ENCODE results near the gene CCNYL1.
"Not testable (repeated sequence)": the region's sequence is repeated elsewhere in the genome, so short reads cannot be mapped to it uniquely, and the experiment has no call there.

CCNYL1 gene

DNA sequence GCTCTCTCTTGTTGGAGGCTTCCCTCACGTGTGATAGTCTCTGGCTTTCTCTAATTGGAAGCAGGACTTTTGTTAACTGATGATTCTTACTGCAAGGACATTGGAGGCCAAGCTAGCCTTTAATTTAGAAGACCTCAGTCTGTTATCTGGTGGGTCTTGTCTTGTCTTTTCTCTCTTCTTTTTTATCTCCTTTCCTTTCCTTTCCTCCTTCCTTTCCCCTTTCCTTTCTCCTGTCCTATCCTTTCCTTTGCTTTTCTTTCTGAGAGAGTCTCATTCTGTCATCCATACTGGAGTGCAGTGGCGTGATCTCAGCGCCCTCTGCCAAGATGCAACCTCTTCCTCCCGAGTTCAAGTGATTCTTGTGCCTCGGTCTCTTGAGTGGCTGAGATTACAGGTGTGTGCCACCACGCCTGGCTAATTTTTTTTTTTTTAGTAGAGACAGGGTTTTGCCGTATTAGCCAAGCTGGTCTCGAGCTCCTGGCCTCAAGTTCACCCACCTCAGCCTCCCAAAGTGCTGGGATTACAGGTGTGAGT lies 18.1 kb downstream of the CCNYL1 start:
- in situ Hi-C loops (cut with HindIII; ENCODE audit: low pct_unique_long_range_greater_than_20kb, low sequenced_read_pairs) = no loop called here
- no peak for DNase-seq (ENCODE audit: low read depth in 1 of 2, low spot score in 1 of 2)
- no peak for TF ChIP-seq JUND (IDR thresholded peaks at IDR 0.05; ENCODE audit: low read depth)

DNA sequence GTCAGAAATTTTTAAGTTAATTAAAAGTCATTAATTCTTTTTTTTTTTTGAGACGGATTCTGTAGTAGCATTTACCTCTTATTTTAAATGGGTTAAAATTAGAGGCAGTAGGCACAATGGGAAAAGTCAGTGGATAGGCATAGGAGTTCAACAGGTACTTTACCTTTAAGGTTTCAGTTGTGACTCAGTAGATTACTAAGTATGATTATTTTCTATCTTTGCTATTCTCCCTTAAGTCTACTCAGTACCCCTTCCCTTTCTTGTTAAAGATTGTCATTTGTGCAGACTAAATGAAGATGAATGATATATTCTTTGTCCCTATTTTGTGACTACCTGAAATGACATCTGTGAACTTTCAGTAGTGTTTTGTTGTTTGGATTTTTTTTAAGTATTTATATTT lies 19.7 kb downstream of the CCNYL1 start:
- in situ Hi-C loops (cut with HindIII; ENCODE audit: low pct_unique_long_range_greater_than_20kb, low sequenced_read_pairs) = no loop called here
- DNase-seq (ENCODE audit: low read depth in 1 of 2, low spot score in 1 of 2) = no peak
- TF ChIP-seq JUND (IDR thresholded peaks at IDR 0.05; ENCODE audit: low read depth) = no peak

DNA sequence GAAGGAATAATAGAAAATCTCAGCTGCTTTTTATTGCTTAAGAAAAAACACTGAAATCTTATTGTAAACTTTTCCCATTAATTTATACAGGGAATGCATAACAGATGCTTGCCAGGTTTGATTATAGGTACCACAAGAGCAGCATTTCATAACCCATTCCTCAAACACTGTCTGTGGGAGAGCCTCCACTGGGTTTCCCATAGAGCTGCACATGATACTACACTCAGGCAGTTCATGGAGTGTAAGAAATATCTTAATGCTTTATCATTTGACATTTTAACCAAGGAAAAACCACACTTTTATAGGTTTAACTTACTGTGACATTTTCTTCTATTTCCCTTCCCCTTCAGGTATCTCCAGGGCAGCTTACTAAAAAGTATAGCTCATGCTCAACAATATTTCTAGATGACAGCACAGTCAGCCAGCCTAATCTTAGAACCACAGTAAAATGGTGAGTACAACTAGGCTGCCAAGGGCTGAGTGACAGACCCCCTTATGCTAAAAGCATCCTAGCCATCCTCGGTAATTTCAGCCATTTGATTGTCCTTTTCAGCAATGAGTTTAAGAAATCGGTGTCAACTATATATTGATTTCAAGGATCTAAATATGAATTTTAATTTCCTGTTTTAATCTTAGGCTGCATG lies 22.3 kb downstream of the CCNYL1 start:
- in situ Hi-C loops (cut with HindIII; ENCODE audit: low pct_unique_long_range_greater_than_20kb, low sequenced_read_pairs) = no loop called here
- no peak for TF ChIP-seq JUND (IDR thresholded peaks at IDR 0.05; ENCODE audit: low read depth)
- DNase-seq (ENCODE audit: low read depth in 1 of 2, low spot score in 1 of 2) = no peak

- no peak for TF ChIP-seq JUND (IDR thresholded peaks at IDR 0.05; ENCODE audit: low read depth)
- in situ Hi-C loops (cut with HindIII; ENCODE audit: low pct_unique_long_range_greater_than_20kb, low sequenced_read_pairs) = no loop called here
- peak; percentile 38 to 59 for DNase-seq (ENCODE audit: low read depth in 1 of 2, low spot score in 1 of 2)
Observed at GRCh38 chr2:207734264-207734635, 22.8 kb downstream of the CCNYL1 start.

GRCh38 chr2:207734636-207735512 lies 23.4 kb downstream of the CCNYL1 start:
- no peak for DNase-seq (ENCODE audit: low read depth in 1 of 2, low spot score in 1 of 2)

DNA sequence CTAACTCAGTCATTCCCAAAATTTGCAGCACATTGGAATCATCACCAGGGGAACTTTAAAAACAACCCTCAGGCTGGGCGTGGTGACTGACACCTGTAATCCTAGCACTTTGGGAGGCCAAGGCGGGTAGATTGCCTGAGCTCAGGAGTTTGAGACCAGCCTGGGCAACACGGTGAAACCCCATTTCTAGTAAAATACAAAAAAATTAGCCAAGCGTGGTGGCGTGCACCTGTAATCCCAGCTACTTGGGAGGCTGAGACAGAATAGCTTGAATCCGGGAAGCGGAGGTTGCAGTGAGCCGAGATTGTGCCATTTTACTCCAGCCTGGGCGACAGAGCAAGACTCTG lies 24.0 kb downstream of the CCNYL1 start:
- in situ Hi-C loops (cut with HindIII; ENCODE audit: low pct_unique_long_range_greater_than_20kb, low sequenced_read_pairs); DNase-seq (ENCODE audit: low read depth in 1 of 2, low spot score in 1 of 2): not testable (repeated sequence)

More at GRCh38 chr2:207734636-207735512, 23.4 kb downstream of the CCNYL1 start:
- no peak for TF ChIP-seq JUND (IDR thresholded peaks at IDR 0.05; ENCODE audit: low read depth)
- in situ Hi-C loops (cut with HindIII; ENCODE audit: low pct_unique_long_range_greater_than_20kb, low sequenced_read_pairs) = no loop called here

DNA sequence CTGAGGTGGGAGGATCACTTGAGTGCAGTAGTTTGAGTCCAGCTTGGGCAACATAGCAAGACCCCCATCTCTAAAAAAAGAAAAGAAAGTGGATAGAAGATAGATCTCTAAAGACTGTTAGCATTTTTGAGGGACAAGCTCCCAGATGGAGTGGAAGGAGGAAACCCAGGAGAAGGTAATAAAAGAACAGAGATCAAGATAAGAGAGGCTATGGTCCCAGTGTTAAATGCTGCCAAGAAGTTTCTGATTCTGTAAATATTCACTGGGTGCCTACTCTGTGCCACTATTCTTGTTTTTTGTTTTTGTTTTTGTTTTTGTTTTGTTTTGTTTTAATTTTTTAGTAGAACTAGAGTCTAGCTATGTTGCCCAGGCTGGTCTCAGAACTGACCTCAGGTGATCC lies 32.1 kb downstream of the CCNYL1 start:
- no peak for DNase-seq (ENCODE audit: low read depth in 1 of 2, low spot score in 1 of 2)
- in situ Hi-C loops (cut with HindIII; ENCODE audit: low pct_unique_long_range_greater_than_20kb, low sequenced_read_pairs) = no loop called here
- TF ChIP-seq JUND (IDR thresholded peaks at IDR 0.05; ENCODE audit: low read depth) = no peak

DNA sequence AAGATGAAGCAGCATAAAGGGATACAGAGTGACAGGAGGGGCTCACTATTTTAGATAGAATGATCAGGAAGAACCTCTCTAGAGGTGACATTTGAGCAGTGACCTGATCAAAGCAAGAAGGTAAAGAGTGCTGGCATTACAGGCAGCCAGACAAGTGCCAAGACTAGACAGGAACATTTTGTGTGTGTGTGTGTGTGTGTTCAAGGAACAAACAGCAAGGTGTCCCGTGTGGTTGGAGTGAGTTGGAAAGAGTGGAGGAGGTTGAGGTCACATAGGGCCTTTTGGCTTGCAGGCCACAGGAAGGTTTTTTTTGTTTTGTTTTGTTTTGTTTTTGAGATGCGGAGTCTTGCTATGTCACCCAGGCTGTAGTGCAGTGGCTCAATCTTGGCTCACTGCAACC lies 32.6 kb downstream of the CCNYL1 start:
- TF ChIP-seq JUND (IDR thresholded peaks at IDR 0.05; ENCODE audit: low read depth) = no peak
- DNase-seq (ENCODE audit: low read depth in 1 of 2, low spot score in 1 of 2) = no peak
- in situ Hi-C loops (cut with HindIII; ENCODE audit: low pct_unique_long_range_greater_than_20kb, low sequenced_read_pairs) = no loop called here

- TF ChIP-seq JUND (IDR thresholded peaks at IDR 0.05; ENCODE audit: low read depth) = no peak
- no peak for DNase-seq (ENCODE audit: low read depth in 1 of 2, low spot score in 1 of 2)
- in situ Hi-C loops (cut with HindIII; ENCODE audit: low pct_unique_long_range_greater_than_20kb, low sequenced_read_pairs) = no loop called here
Observed at GRCh38 chr2:207744451-207744850, 33.0 kb downstream of the CCNYL1 start.

GRCh38 chr2:207746131-207746530 lies 34.7 kb downstream of the CCNYL1 start:
- peak in 1 of 2 experiments; percentile 74 for DNase-seq (ENCODE audit: low read depth in 1 of 2, low spot score in 1 of 2)
- in situ Hi-C loops (cut with HindIII; ENCODE audit: low pct_unique_long_range_greater_than_20kb, low sequenced_read_pairs) = no loop called here
- TF ChIP-seq JUND (IDR thresholded peaks at IDR 0.05; ENCODE audit: low read depth) = no peak

GRCh38 chr2:207747653-207748560 lies 36.5 kb downstream of the CCNYL1 start:
- no peak for DNase-seq (ENCODE audit: low read depth in 1 of 2, low spot score in 1 of 2)
- TF ChIP-seq JUND (IDR thresholded peaks at IDR 0.05; ENCODE audit: low read depth) = no peak
- in situ Hi-C loops (cut with HindIII; ENCODE audit: low pct_unique_long_range_greater_than_20kb, low sequenced_read_pairs) = no loop called here

DNA sequence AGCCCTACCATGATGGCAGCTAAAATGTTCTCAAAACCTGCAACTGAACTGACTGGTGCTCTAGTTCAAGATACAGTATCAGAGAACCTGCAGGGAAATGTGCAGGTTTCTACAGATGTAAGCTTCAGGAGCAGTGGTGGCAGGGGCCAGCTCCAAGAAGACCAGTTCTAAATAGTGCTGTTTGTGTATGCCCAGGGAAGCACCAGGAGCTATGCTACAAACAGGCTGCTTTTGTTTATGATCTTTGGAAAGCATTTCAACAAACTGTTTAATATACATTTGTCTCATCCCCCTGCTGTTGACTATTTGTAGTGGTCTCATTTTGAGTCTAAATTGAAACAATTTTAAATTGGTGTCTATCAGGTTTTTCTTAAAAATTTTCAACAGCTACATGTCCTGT lies 37.6 kb downstream of the CCNYL1 start:
- in situ Hi-C loops (cut with HindIII; ENCODE audit: low pct_unique_long_range_greater_than_20kb, low sequenced_read_pairs) = no loop called here
- TF ChIP-seq JUND (IDR thresholded peaks at IDR 0.05; ENCODE audit: low read depth) = no peak
- no peak for DNase-seq (ENCODE audit: low read depth in 1 of 2, low spot score in 1 of 2)
